Measurements from ENCODE around the gene HTN3.
"Not testable (repeated sequence)": the region's sequence is repeated elsewhere in the genome, so short reads cannot be mapped to it uniquely, and the experiment has no call there.

Gene HTN3

GRCh38 chr4:70056534-70056933 lies 28.3 kb downstream of the HTN3 start:
- not testable (repeated sequence) for H3K4me1 Mint-ChIP-seq, H3K4me3 Mint-ChIP-seq, H3K36me3 Mint-ChIP-seq, H3K27me3 Mint-ChIP-seq, H3K9me3 Mint-ChIP-seq, H3K27ac Mint-ChIP-seq

- no peaks in the 10 kb centered on the region for H3K36me3 Mint-ChIP-seq
- H3K4me3 Mint-ChIP-seq, result no peak overlapping the region
Observed at GRCh38 chr4:70057651-70058050, 29.4 kb downstream of the HTN3 start.

GRCh38 chr4:70059149-70059548 lies 30.9 kb downstream of the HTN3 start:
- H3K9me3 Mint-ChIP-seq, result peaks cover 4% of the 10 kb centered on the region
- H3K4me3 Mint-ChIP-seq, result no peak overlapping the region
- H3K4me1 Mint-ChIP-seq, result no peaks in the 10 kb centered on the region
- H3K36me3 Mint-ChIP-seq, result no peaks in the 10 kb centered on the region
- H3K27ac Mint-ChIP-seq, result no peak overlapping the region
- H3K27me3 Mint-ChIP-seq, result no peaks in the 10 kb centered on the region

More at GRCh38 chr4:70057651-70058050, 29.4 kb downstream of the HTN3 start:
- Mint-ChIP-seq H3K27me3 (no peaks in the 10 kb centered on the region), H3K9me3 (peaks cover 4% of the 10 kb centered on the region), H3K27ac (no peak overlapping the region), H3K4me1 (no peaks in the 10 kb centered on the region)

GRCh38 chr4:70062000-70062399 lies 33.7 kb downstream of the HTN3 start:
- Mint-ChIP-seq H3K4me3 (no peak overlapping the region), H3K27me3 (no peaks in the 10 kb centered on the region), H3K27ac (no peak overlapping the region), H3K4me1 (no peaks in the 10 kb centered on the region), H3K36me3 (no peaks in the 10 kb centered on the region), H3K9me3 (no peaks in the 10 kb centered on the region)

GRCh38 chr4:70080205-70080604 lies 51.9 kb downstream of the HTN3 start:
- no peak overlapping the region for H3K4me3 Mint-ChIP-seq
- no peak overlapping the region for H3K27ac Mint-ChIP-seq
- no peaks in the 10 kb centered on the region for H3K36me3 Mint-ChIP-seq

More at GRCh38 chr4:70080205-70080604, 51.9 kb downstream of the HTN3 start:
- no peaks in the 10 kb centered on the region for H3K9me3 Mint-ChIP-seq
- no peaks in the 10 kb centered on the region for H3K4me1 Mint-ChIP-seq
- H3K27me3 Mint-ChIP-seq, result no peaks in the 10 kb centered on the region

Measured in activated naive CD4-positive, alpha-beta T cell treated with anti-CD3 and anti-CD28 coated beads, Interleukin-2, amount 50 U/mL, for 24 hours (primary cell).